Measurements from ENCODE around the gene BMP6.

BMP6 gene

GRCh38 chr6:7879980-7880717 is 154.2 kb downstream of the BMP6 start:
- Histone ChIP-seq H2AFZ (ENCODE audit: low read length) (no peak overlapping the region), H3K4me1 (ENCODE audit: low read length) (no peaks in the 10 kb centered on the region), H3K27me3 (replicated peaks; ENCODE audit: insufficient read depth, low read length) (no peaks in the 10 kb centered on the region), H3K27ac (ENCODE audit: low read length) (peak overlapping the region; percentile 100; the same call in 1 of the 2 replicates), H3K9me3 (replicated peaks; ENCODE audit: insufficient read depth, low read length) (no peaks in the 10 kb centered on the region), H3K4me3 (ENCODE audit: low read length) (no peak overlapping the region), H3K79me2 (ENCODE audit: low read length) (peaks cover 7% of the 10 kb centered on the region; the same call in 1 of the 2 replicates), H3K9me2 (replicated peaks; ENCODE audit: insufficient read depth, low read length) (no peaks in the 10 kb centered on the region), H3K9ac (ENCODE audit: low read length) (no peak overlapping the region), H3F3A (ENCODE audit: insufficient read depth, low read length) (peaks cover 100% of the 10 kb centered on the region), H4K20me1 (ENCODE audit: insufficient read depth, low read length) (peaks cover 61% of the 10 kb centered on the region), H3K4me2 (ENCODE audit: low read depth, low read length) (no peak overlapping the region), H3K36me3 (replicated peaks; ENCODE audit: insufficient read depth, low read length) (peaks cover 38% of the 10 kb centered on the region)
- TF ChIP-seq EZH2phosphoT487 (IDR thresholded peaks at IDR 0.05; ENCODE audit: low read length) (no peak), CTCF (IDR thresholded peaks at IDR 0.05; ENCODE audit: low read length) (no peak), EZH2 (optimal IDR thresholded peaks at IDR 0.05; ENCODE audit: low read depth, low read length) (no peak)
- peak; percentile 36 for DNase-seq

- Histone ChIP-seq H3K36me3 (replicated peaks; ENCODE audit: insufficient read depth, low read length) (peaks cover 44% of the 10 kb centered on the region), H3K4me3 (ENCODE audit: low read length) (no peak overlapping the region), H2AFZ (ENCODE audit: low read length) (no peak overlapping the region), H3K27me3 (replicated peaks; ENCODE audit: insufficient read depth, low read length) (no peaks in the 10 kb centered on the region), H3K4me1 (ENCODE audit: low read length) (no peaks in the 10 kb centered on the region), H3K9me2 (replicated peaks; ENCODE audit: insufficient read depth, low read length) (no peaks in the 10 kb centered on the region), H3F3A (ENCODE audit: insufficient read depth, low read length) (peaks cover 100% of the 10 kb centered on the region), H3K9ac (ENCODE audit: low read length) (no peak overlapping the region), H3K9me3 (replicated peaks; ENCODE audit: insufficient read depth, low read length) (no peaks in the 10 kb centered on the region), H3K4me2 (ENCODE audit: low read depth, low read length) (no peak overlapping the region), H3K27ac (ENCODE audit: low read length) (peak overlapping the region; percentile 100; the same call in 1 of the 2 replicates), H3K79me2 (ENCODE audit: low read length) (peaks cover 12% of the 10 kb centered on the region; the same call in 1 of the 2 replicates), H4K20me1 (ENCODE audit: insufficient read depth, low read length) (peaks cover 66% of the 10 kb centered on the region)
- no peak for TF ChIP-seq CTCF (IDR thresholded peaks at IDR 0.05; ENCODE audit: low read length)
- TF ChIP-seq EZH2 (optimal IDR thresholded peaks at IDR 0.05; ENCODE audit: low read depth, low read length): no peak
- TF ChIP-seq EZH2phosphoT487 (IDR thresholded peaks at IDR 0.05; ENCODE audit: low read length): no peak
- DNase-seq: no peak
Measured at GRCh38 chr6:7880718-7881107, 154.8 kb downstream of the BMP6 start.

- Histone ChIP-seq H3K79me2 (ENCODE audit: low read length) (peaks cover 24% of the 10 kb centered on the region), H3K9ac (ENCODE audit: low read length) (no peak overlapping the region), H2AFZ (ENCODE audit: low read length) (no peak overlapping the region), H3K27ac (ENCODE audit: low read length) (peak overlapping the region; percentile 100; the same call in 1 of the 2 replicates), H3K4me3 (ENCODE audit: low read length) (no peak overlapping the region), H3K27me3 (replicated peaks; ENCODE audit: insufficient read depth, low read length) (no peaks in the 10 kb centered on the region), H3K9me2 (replicated peaks; ENCODE audit: insufficient read depth, low read length) (no peaks in the 10 kb centered on the region), H4K20me1 (ENCODE audit: insufficient read depth, low read length) (peaks cover 77% of the 10 kb centered on the region), H3K4me1 (ENCODE audit: low read length) (0 out of 2 replicates have a peak, but pooled peaks cover 5% of the 10 kb centered on the region), H3F3A (ENCODE audit: insufficient read depth, low read length) (peaks cover 100% of the 10 kb centered on the region), H3K36me3 (replicated peaks; ENCODE audit: insufficient read depth, low read length) (peaks cover 52% of the 10 kb centered on the region), H3K9me3 (replicated peaks; ENCODE audit: insufficient read depth, low read length) (no peaks in the 10 kb centered on the region), H3K4me2 (ENCODE audit: low read depth, low read length) (no peak overlapping the region)
- DNase-seq: no peak
- TF ChIP-seq EZH2phosphoT487 (IDR thresholded peaks at IDR 0.05; ENCODE audit: low read length) (no peak), EZH2 (optimal IDR thresholded peaks at IDR 0.05; ENCODE audit: low read depth, low read length) (no peak), CTCF (IDR thresholded peaks at IDR 0.05; ENCODE audit: low read length) (no peak)
Measured at GRCh38 chr6:7881765-7882500, 156.0 kb downstream of the BMP6 start.

All from MM.1S (cell line).